Endothelial cell of umbilical vein (primary cell): ENCODE results near the gene ITPRIPL1. TPM values are rescaled to one million over a fixed set of nuclear protein-coding genes. Genes with fewer than 3 reads are reported as not detected.

Experiments used
- BruUV-seq: library from RNA; stranded (reverse); fragments of 400-500 nt; replicated peaks from 2 replicates; lab custom pipeline; 2021; lab: Mats Ljungman, UMichigan
- CTCF ChIA-PET: fragments of 300-600, 350-600 bp; sonication (Branson Sonifier 250); formaldehyde crosslinking; loops from one replicate; lab custom pipeline; 2021; ENCODE audit warnings: antibody characterized with exemption, inconsistent platforms; lab: Charles Lee
- POLR2A ChIA-PET: fragments of 300-600, 350-600 bp; sonication (Branson Sonifier 250); formaldehyde crosslinking; loops from one replicate; lab custom pipeline; 2021; ENCODE audit warnings: antibody characterized with exemption, inconsistent platforms; lab: Charles Lee
- DNase-seq: peaks from one replicate; pipeline ENCODE4 v3.0.0-alpha.2; 2011; ENCODE audit warnings: low read depth, low spot score
- FAIRE-seq: peaks from 2 replicates; lab custom pipeline; 2011; peaks lifted over from hg19 to GRCh38; lab: Jason Lieb, UNC
- H2AFZ ChIP-seq: 2 replicates; pipeline ENCODE4 v1.6.0; 2012; ENCODE audit warnings: low read depth, low read length, control low read depth, inconsistent platforms
- H3K27ac ChIP-seq: 2 replicates; pipeline ENCODE4 v1.5.1; 2011; ENCODE audit warnings: low read depth, mild to moderate bottlenecking, control low read depth, low read length, moderate library complexity; ENCODE audit not compliant: insufficient read depth
- H3K27me3 ChIP-seq, 2 experiments: 2 replicates each; pipeline versions ENCODE4 v1.6.0 to v1.6.1; 2011; ENCODE audit warnings: low read length in 2 of 2, mixed read lengths in 1 of 2; ENCODE audit not compliant: control insufficient read depth in 2 of 2, insufficient read depth in 2 of 2
- H3K36me3 ChIP-seq, 2 experiments: 2 replicates in 1 of 2; 3 replicates in 1 of 2; pipeline ENCODE4 v1.5.1; 2011; ENCODE audit warnings: low read length in 2 of 2, mild to moderate bottlenecking in 1 of 2, moderate library complexity in 1 of 2; ENCODE audit not compliant: control insufficient read depth in 2 of 2, insufficient read depth in 2 of 2; ENCODE audit errors: extremely low read depth in 1 of 2
- H3K4me1 ChIP-seq: 3 replicates; pipeline ENCODE4 v1.5.1; 2011; ENCODE audit warnings: mild to moderate bottlenecking, low read length; ENCODE audit not compliant: control insufficient read depth, insufficient read depth; ENCODE audit errors: extremely low read depth
- H3K4me2 ChIP-seq: 2 replicates; pipeline ENCODE4 v1.6.1; 2011; ENCODE audit warnings: low read length, control low read depth, mixed read lengths; ENCODE audit not compliant: insufficient read depth
- H3K4me3 ChIP-seq, 3 experiments: fragments of 200-600 bp in 1 of 3; sonication (generic), shearing (Covaris generic) in 1 of 3; replicated peaks in 1 of 3; 2 replicates each; pipeline ENCODE4 v1.5.1; 2011 to 2016; ENCODE audit warnings: control low read depth in 3 of 3, low read length in 3 of 3, mild to moderate bottlenecking in 2 of 3, inconsistent platforms in 1 of 3, low read depth in 1 of 3, moderate library complexity in 1 of 3; ENCODE audit not compliant: insufficient read depth in 1 of 3
- H3K79me2 ChIP-seq: 2 replicates; pipeline ENCODE4 v1.6.0; 2012; ENCODE audit warnings: low read length, inconsistent platforms; ENCODE audit not compliant: control insufficient read depth, insufficient read depth
- H3K9ac ChIP-seq: replicated peaks from 2 replicates; pipeline ENCODE3; 2011; ENCODE audit warnings: low read length, control low read depth; ENCODE audit not compliant: insufficient read depth; ENCODE audit errors: extremely low read depth
- H3K9me1 ChIP-seq: replicated peaks from 3 replicates; pipeline ENCODE4 v1.6.0; 2011; ENCODE audit warnings: mild to moderate bottlenecking, low read length; ENCODE audit not compliant: control insufficient read depth, insufficient read depth; ENCODE audit errors: extremely low read depth
- H3K9me3 ChIP-seq: replicated peaks from 2 replicates; pipeline ENCODE4 v1.5.1; 2012; ENCODE audit warnings: low read length, inconsistent platforms; ENCODE audit not compliant: control insufficient read depth, insufficient read depth
- H4K20me1 ChIP-seq: replicated peaks from 2 replicates; pipeline ENCODE3; 2011; ENCODE audit warnings: mild to moderate bottlenecking, low read length; ENCODE audit not compliant: control insufficient read depth, insufficient read depth; ENCODE audit errors: extremely low read depth
- CTCF ChIP-seq, 2 donors: IDR thresholded peaks; 1 replicate in 1 of 2; 2 replicates in 1 of 2; pipeline ENCODE4 v1.5.1; 2011; ENCODE audit warnings: low read length in 2 of 2, mild to moderate bottlenecking in 2 of 2, moderate library complexity in 2 of 2, control low read depth in 1 of 2, inconsistent platforms in 1 of 2, low read depth in 1 of 2; ENCODE audit not compliant: insufficient read depth in 1 of 2; ENCODE audit errors: extremely low read depth in 1 of 2
- EZH2 ChIP-seq: IDR thresholded peaks from 2 replicates; pipeline ENCODE4 v1.6.1; 2012; ENCODE audit warnings: borderline replicate concordance, low read depth, mild to moderate bottlenecking, moderate library complexity, low read length, inconsistent platforms; ENCODE audit not compliant: severe bottlenecking
- FOS ChIP-seq: IDR thresholded peaks from 2 replicates; pipeline ENCODE4 v1.6.1; 2011; ENCODE audit warnings: mild to moderate bottlenecking, low read length, moderate library complexity, borderline replicate concordance; ENCODE audit not compliant: insufficient read depth
- GATA2 ChIP-seq: IDR thresholded peaks from 2 replicates; pipeline ENCODE4 v1.7.0; 2011; ENCODE audit warnings: low read depth, mild to moderate bottlenecking, moderate library complexity, mixed read lengths, low read length; ENCODE audit not compliant: insufficient read length, insufficient read depth
- JUN ChIP-seq: IDR thresholded peaks from 2 replicates; pipeline ENCODE4 v1.6.1; 2011; ENCODE audit warnings: borderline replicate concordance, low read depth; ENCODE audit not compliant: insufficient read length, insufficient read depth
- MAX ChIP-seq: IDR thresholded peaks from 2 replicates; pipeline ENCODE4 v1.6.1; 2011; ENCODE audit not compliant: insufficient read depth, insufficient read length
- MYC ChIP-seq: IDR thresholded peaks from one replicate; pipeline ENCODE4 v1.6.1; 2011; ENCODE audit warnings: mild to moderate bottlenecking, low read depth, low read length
- POLR2A ChIP-seq: IDR thresholded peaks from 2 replicates; pipeline ENCODE4 v1.6.1; 2012; ENCODE audit warnings: low read depth, mild to moderate bottlenecking, control low read depth, low read length
- POLR2AphosphoS5 ChIP-seq: IDR thresholded peaks from 2 replicates; pipeline ENCODE4 v1.6.1; 2012; ENCODE audit warnings: low read depth, mild to moderate bottlenecking, control low read depth, low read length, moderate library complexity; ENCODE audit not compliant: insufficient read depth
- dilution Hi-C: fragments of 300-500 bp; cut with MboI; formaldehyde crosslinking; loops from one replicate; pipeline ENCODE4 v1.15.0; 2019; ENCODE audit warnings: low sequenced_read_pairs; ENCODE audit not compliant: extremely low pct_ligation_motif_present
- intact Hi-C: fragments of 100-400 bp; cut with micrococcal nuclease; formaldehyde crosslinking; loops from one replicate; pipeline ENCODE4 v1.10.0; 2022
- polyA plus RNA-seq, 4 experiments: library from polyadenylated mRNA; depleted of rRNA in 3 of 4; stranded (reverse) in 3 of 4; unstranded in 1 of 4; fragments of >200 nt; gene quantifications; 2 replicates each; pipeline versions ENCODE4 v1.2.1 to v1.2.3, GENCODE V29; 2011 to 2012; ENCODE audit warnings: missing spikeins in 1 of 4
- total RNA-seq: library from RNA; stranded (reverse); gene quantifications from 2 replicates; pipeline ENCODE4 v1.2.3, GENCODE V29; 2021

Gene ITPRIPL1
- total and polyA plus RNA-seq, 2 donors (not counting 3 experiments of a cell fraction or from before 2014, with no cell fraction given): 2.6 to 5.8 TPM

GRCh38 chr2:96287273-96287856, 37.8 kb upstream of the ITPRIPL1 start:
- FAIRE-seq: no peak
- no peaks in the 10 kb centered on the region for H4K20me1 ChIP-seq
- dilution Hi-C loops (no loop called here), intact Hi-C loops (no loop called here)
- H3K36me3 ChIP-seq: peaks cover 39 to 82% of the 10 kb centered on the region in 2 experiments
- ChIA-PET POLR2A (no interaction called here), CTCF (no interaction called here)
- H3K4me1 ChIP-seq: no peaks in the 10 kb centered on the region
- H3K9me3 ChIP-seq: no peaks in the 10 kb centered on the region
- no peak overlapping the region for H3K4me2 ChIP-seq
- no peaks in the 10 kb centered on the region for H3K9me1 ChIP-seq
- no peak for TF ChIP-seq GATA2
- TF ChIP-seq EZH2: no peak
- TF ChIP-seq JUN: no peak
- TF ChIP-seq CTCF (IDR thresholded peaks at IDR 0.05; ENCODE audit: extremely low read depth in 1 of 2, insufficient read depth in 1 of 2, low read depth in 1 of 2, low read length in 2 of 2): no peak
- no peak for TF ChIP-seq POLR2AphosphoS5
- no peak for TF ChIP-seq MYC
- no peak for TF ChIP-seq FOS
- TF ChIP-seq MAX: no peak
- TF ChIP-seq POLR2A: no peak
- H3K27ac ChIP-seq: no peak overlapping the region
- DNase-seq: no peak
- H3K4me3 ChIP-seq: no peak overlapping the region
- H3K27me3 ChIP-seq: no peaks in the 10 kb centered on the region
- H3K9ac ChIP-seq: no peak overlapping the region
- H2AFZ ChIP-seq: no peak overlapping the region
- no TSS peak for BruUV-seq
- H3K79me2 ChIP-seq: no peaks in the 10 kb centered on the region
